GM12874 (cell line): Measurements from ENCODE around the gene TPK1.

Experiments
- TF ChIP-seq, protein P1 (sequence below): IDR thresholded peaks from 2 replicates; pipeline ENCODE4 v1.5.1; 2011; ENCODE audit warnings: low read depth, mild to moderate bottlenecking, control low read depth, low read length, moderate library complexity; ENCODE audit not compliant: insufficient read depth

TPK1 gene

DNA sequence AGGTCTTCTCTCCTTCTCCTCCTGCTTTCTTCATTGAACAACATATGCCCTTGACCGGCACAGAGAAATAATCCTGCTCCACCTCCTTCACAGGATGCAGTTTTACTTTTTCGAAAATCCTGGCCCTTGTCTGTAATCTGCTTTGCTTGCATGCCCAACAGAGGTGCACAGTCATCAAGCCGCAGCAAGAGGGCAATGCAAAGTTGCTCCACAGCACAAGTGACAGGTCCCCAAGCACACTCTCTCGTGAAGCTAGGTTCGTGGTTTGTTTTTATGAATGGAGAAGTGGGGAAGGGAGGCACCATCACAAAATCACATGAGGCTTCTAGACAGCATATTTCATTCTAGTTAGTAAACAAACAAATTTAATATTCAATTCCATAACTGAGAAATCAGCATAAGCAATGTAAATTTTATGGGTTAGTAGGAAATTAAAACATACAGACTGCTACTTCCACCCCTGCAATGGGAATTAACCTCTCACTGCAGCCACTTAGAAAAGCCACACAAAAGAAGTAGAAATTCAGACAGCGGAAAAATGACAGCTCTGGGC, 178.8 kb downstream of the TPK1 start:
- TF ChIP-seq, protein P1, sequence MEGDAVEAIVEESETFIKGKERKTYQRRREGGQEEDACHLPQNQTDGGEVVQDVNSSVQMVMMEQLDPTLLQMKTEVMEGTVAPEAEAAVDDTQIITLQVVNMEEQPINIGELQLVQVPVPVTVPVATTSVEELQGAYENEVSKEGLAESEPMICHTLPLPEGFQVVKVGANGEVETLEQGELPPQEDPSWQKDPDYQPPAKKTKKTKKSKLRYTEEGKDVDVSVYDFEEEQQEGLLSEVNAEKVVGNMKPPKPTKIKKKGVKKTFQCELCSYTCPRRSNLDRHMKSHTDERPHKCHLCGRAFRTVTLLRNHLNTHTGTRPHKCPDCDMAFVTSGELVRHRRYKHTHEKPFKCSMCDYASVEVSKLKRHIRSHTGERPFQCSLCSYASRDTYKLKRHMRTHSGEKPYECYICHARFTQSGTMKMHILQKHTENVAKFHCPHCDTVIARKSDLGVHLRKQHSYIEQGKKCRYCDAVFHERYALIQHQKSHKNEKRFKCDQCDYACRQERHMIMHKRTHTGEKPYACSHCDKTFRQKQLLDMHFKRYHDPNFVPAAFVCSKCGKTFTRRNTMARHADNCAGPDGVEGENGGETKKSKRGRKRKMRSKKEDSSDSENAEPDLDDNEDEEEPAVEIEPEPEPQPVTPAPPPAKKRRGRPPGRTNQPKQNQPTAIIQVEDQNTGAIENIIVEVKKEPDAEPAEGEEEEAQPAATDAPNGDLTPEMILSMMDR, result no peak

DNA sequence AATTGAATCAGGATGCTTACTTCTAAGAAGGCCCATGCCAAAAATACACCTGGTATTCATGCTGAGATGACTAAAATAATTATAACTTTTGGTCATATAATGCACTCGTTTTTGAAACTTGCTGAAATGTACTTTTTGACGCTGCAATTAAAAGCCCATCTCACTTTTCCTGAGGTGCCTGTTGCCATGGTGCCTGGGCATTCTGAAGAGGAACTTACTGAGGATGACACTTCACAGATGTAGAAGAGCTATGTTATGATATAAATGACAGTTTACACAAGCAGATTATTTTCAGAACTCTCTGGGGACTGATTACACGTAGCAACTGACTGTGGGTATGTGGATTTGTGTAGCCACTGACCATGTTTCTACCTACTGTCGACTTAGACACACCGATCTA, 182.4 kb downstream of the TPK1 start:
- TF ChIP-seq, protein P1, result no peak

DNA sequence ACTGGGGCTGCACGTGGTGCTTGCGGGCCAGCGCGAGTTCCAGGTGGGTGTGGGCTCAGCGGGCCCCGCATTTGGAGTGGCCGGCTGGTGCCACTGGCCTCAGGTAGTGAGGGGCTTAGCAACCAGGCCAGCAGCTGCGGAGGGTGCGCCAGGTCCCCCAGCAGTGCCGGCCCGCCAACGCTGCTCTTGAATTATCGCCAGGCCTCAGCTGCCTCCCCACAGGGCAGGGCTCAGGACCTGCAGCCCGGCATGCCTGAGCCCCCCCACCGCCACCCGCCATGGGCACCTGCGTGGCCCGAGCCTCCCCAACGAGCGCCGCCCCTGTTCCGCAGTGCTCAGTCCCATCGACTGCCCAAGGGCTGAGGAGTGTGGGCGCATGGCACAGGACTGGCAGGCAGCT, 185.4 kb downstream of the TPK1 start:
- TF ChIP-seq, protein P1, result no peak

DNA sequence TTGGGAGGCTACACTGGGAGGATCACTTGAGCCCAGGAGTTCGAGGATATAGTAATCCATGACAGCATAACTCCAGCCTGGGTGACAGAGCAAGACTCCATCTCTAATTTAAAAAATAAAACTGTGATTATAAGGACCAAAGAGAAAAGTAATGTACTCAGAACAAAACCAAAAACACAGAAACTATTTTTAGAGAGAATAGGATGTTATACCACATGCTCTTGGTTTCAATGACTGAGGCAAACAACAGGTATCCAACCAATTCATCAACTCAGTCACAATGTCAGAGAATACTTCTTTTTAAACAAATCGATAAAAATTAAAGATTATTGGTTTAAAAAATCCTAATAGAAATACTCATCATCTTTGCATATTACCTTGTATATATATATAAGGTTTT, 186.7 kb downstream of the TPK1 start:
- TF ChIP-seq, protein P1, result no peak

DNA sequence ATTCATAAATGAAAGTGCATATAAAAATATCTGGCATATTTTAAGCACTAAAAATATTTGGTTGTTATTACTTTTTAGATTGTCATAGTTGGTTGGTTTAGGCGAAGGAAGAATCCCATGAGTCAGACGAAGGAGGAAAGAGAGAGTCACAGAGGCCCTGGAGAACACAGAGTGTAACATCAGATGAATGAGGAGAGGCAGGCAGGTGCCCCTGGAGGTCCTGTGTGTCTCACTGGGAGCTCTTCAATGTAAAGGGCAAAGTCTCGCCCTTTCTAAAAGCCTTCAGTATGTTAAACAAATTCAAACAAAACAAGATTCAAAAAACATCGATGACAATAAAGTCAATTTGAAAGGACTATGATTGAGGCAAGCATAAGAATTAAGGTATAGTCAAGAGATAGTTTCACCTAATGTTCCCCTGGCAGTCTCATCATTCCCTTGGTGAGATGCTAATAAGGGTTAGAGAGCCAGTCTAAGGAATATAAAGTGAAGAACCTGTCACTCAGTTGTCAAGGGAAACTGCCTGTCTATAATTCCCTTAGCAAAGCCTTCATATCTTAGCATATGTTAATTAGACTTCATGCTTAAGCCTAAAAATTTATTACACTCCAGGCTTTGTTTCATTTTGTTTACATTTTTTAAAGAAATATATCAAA, 194.3 kb downstream of the TPK1 start:
- TF ChIP-seq, protein P1, result no peak

DNA sequence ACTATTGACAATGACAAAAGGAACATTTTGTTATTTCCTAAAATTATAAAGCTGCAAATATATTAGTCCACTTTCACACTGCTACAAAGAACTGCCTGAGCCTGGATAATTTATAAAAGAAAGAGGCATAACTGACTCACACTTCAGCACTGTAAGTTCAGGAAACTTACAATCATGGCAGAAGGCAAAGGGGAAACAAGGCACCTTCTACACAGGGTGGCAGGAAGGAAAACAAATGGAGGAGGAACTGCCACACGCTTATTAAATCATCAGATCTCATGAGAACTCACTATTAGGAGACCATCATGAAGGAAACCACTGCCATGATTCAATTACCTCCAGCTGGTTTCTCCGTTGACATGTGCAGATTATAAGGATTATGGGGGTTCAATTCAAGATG, 203.1 kb downstream of the TPK1 start:
- TF ChIP-seq, protein P1, result no peak

DNA sequence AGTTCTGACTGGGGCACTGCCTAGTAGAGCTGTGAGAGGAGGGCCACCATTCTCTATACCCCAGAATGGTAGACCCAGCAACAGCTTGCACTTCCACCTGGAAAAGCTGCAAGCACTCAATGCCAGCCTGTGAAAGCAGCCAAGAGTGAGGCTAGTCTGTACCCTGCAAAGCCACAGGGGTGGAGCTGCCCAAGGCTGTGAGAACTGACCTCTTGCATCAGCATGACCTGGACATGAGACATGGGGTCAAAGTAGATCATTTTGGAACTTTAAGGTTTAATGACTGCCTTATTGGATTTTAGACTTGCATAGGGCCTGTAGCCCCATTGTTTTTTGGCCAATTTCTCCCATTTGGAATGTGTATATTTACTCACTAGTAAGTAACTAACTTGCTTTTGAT, 206.3 kb downstream of the TPK1 start:
- TF ChIP-seq, protein P1, result no peak

DNA sequence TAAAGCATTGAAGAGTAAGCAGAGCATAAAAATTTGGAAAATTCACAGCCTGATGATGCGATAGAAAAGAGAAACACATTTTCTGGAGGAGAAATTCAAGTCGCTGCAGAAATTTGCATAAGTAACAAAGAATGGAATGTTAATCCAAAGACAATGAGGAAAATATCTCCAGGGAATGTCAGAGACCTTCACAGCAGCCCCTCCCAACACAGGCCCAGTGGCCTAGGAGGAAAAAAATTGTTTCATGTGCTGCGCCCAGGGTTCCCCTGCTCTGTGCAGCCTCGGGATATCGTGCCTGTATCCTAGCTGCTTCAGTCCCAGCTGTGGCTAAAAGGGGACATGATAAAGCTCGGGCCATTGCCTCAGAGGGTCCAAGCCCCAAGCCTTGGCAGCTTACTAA, 206.8 kb downstream of the TPK1 start:
- TF ChIP-seq, protein P1, result no peak
